Eye (tissue), 1 donor: ENCODE results near the gene IL7R.

Experiments used
- DNase-seq: peaks from one replicate; pipeline ENCODE4 v3.0.0-alpha.2; 2015

IL7R gene

DNA sequence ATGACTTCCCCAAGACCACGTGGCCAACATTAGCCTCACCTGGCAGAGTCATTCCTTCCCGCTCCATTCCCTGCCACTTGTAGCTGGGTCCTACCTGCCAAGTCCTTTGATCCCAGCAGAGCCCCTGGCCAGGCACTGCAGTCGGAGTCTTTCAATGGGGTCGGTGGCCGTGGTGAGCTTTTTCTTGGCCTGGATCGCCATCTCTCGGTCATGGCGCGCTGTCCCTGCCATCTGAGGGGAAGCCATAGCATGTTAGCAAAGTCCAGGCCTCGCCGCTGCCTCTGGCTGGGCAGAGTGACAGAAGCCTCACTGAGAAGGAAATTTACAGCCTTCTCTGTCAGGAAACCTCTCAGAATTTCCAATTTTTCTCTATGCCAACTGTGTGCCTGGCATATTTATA lies 64.2 kb downstream of the IL7R start:
- no peak for DNase-seq

DNA sequence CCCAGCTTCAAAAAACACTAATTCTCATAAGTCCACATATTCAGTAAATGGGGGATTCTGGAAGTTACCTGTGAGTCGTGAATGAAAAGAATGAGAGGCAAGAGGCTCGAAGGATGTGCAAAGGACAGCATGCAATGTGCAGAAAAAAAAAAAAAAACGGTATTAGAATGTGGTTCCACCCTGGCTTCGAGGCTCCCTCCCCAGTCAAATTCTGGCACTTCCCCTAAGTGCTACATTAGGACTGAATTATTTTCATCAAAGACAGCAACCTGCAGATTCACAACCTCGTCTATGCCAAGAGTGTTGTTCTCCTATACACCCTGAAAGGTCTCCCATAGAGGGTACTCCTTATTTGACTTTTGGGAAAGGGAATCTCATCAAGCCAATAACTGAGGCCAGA lies 65.2 kb downstream of the IL7R start:
- no peak for DNase-seq

DNA sequence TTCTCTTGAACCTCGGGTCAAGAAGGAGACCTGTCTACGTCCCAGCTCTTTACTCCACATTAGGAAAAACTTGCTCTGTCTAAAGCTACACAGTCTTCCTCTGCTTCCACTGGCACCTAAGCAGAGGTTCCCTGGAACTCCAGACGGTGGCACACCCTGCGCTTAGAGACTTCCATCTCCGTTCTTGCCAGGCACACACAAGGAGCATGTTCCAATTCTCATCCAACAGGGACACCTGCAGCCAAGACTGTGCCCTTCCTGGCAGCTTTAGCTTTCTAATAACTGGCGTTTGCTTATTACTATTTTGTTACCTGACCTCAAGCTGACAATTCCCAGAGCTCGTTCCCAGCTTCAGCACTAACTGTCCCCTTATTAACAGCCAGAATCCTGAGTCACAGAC lies 65.8 kb downstream of the IL7R start:
- DNase-seq = no peak

DNA sequence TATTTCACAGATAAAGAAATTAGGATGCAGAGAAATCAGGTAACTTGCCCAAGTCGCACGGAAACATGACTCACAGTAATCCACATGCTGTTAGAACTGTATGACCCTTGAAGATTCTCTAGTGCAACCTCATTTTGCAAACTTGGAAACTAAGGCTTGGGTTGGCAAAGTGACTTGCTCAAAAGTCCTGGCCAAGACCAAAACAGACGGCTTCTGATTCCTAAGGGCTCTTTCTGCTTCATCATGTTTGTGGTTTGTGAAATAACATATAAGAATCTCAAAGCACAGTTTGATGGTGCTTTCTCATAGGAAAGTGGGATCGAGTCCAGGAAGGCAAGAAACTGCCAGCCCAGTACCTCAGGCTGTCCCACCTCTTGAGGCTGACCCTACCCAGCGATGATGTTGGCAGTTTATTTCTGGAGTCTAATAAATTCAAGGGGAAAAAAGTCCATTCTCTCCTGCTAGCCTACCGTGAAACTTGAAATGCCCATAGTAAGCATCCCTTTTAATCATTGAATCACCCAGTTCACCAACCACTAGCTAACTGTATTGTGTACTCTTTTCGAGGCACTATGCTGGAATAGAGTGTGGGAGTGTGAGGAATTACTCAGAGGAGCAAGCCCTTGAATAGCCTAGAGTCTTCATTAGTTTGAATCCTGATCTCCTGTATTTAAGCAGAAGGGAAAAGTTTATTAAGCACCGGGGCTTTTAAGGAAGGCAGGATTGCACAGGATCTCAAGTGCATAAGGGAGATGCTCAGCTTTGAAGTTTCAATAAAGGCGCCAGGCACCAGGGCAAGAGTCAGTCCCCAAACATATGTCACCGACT lies 67.6 kb downstream of the IL7R start:
- no peak for DNase-seq

DNA sequence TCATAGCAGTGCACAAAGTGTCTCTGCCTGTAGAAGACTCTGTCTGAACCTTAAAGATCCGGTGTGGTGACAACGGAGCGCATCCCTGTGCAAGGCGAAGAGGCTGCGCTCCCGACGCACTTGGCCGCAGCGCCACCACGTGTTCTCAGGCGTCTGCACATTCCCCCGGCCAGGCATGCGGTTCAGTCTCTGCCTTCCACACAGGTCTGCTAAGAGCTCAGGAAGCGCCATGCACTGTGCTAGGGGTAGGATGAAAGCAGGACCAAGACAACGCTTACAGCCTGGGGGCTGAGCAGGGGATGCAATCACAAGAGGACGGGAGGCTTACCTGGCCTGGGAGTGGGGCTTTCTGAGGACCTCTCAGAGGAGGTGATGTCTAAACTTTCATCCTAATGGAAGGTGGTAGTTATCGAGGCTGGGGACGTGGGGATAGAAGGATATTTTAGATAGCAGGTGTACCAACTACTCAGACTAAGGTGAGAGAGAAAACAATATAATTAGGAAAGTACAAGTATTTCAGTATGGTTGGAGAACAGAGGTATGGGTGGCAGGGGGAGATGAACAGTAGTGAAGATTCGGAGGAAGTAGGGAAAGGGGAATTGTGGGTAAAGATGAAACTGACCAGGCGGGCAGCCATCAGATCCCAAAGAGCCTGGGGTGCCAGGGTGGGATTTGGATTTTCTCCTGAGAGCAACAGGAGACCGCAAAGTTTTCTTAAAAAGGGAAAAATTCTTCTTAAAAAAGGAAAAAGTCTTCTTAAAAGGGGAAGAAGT lies 68.4 kb downstream of the IL7R start:
- DNase-seq = peak; percentile 87

DNA sequence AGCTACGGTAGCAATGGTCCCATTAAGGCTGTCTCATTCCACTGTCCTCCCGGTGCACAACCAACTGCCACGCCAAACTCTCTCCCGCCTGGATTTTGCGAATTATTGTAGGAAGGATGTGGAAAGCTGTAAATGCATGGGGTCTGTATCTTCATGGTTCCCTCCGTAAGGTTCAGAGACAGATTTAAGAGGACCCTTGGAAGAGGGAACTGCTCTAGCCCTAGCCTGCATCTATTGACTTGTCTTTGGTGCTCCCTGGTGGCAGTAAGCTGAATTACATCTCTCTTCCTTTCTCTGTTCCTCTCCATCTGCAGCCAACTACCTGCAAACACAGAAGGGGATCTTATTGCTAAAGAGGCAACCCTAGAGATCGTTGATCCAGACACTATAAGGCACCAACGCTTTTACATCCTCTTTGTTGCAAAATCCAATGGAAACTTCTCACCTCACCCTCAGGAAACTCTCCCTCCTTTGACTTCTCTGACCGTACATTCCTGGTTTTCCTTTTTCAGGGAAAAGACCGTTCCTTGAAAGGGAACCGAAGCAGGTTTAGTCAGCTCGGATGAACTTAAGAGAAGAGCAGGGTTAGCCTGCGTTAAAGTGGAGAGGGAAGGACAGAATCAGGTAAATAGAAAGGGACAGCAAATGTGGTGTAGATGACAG lies 69.8 kb downstream of the IL7R start:
- DNase-seq = peak; percentile 93
